Bronchial epithelial cell (primary cell): ENCODE measurements around the gene NGLY1. TPM values are rescaled to one million over a fixed set of nuclear protein-coding genes. Genes with fewer than 3 reads are reported as not detected.

Experiments
- DNase-seq: peaks from one replicate; pipeline ENCODE4 v3.0.0-alpha.2; 2010; ENCODE audit warnings: low read depth
- FAIRE-seq: peaks from 2 replicates; lab custom pipeline; 2011; peaks lifted over from hg19 to GRCh38; lab: Jason Lieb, UNC
- H3K27me3 ChIP-seq: 2 replicates; pipeline ENCODE4 v1.5.1; 2011; ENCODE audit warnings: low read length; ENCODE audit not compliant: control insufficient read depth, insufficient read depth
- H3K36me3 ChIP-seq: 2 replicates; pipeline ENCODE4 v1.5.1; 2011; ENCODE audit warnings: low read length; ENCODE audit not compliant: control insufficient read depth, insufficient read depth
- H3K4me3 ChIP-seq: 2 replicates; pipeline ENCODE4 v1.5.1; 2011; ENCODE audit warnings: mild to moderate bottlenecking, low read depth, low read length, control low read depth
- CTCF ChIP-seq: IDR thresholded peaks from 2 replicates; pipeline ENCODE4 v1.5.1; 2011; ENCODE audit warnings: mild to moderate bottlenecking, moderate library complexity, low read length, control low read depth, inconsistent platforms; ENCODE audit not compliant: insufficient read depth, severe bottlenecking
- total RNA-seq: library from RNA; depleted of rRNA; stranded (reverse); fragments of >200 nt; gene quantifications from 2 replicates; pipeline ENCODE4 v1.2.1, GENCODE V29; 2014

The NGLY1 gene
- total RNA-seq, 1 donor from 2014 or later: 24.0 TPM

GRCh38 chr3:25673738-25674298 is 109.4 kb downstream of the NGLY1 start:
- DNase-seq: no peak
- FAIRE-seq: no peak
- TF ChIP-seq CTCF: no peak

More at GRCh38 chr3:25673738-25674298, 109.4 kb downstream of the NGLY1 start:
- H3K27me3 ChIP-seq: no peaks in the 10 kb centered on the region
- no peaks in the 10 kb centered on the region for H3K36me3 ChIP-seq
- H3K4me3 ChIP-seq: no peak overlapping the region

Other genes starting within 250 kb of the NGLY1 start
- gene TOP2B, start 118.5 kb downstream of the NGLY1 start, total RNA-seq: 43.2 and 53.6 TPM in 2 replicates
- 18.4 and 24.0 TPM in 2 replicates for gene OXSM, start 6.6 kb upstream of the NGLY1 start, total RNA-seq